ENCODE results near the gene FRK.
"Not testable (repeated sequence)": the region's sequence is repeated elsewhere in the genome, so short reads cannot be mapped to it uniquely, and the experiment has no call there.

Gene FRK

DNA sequence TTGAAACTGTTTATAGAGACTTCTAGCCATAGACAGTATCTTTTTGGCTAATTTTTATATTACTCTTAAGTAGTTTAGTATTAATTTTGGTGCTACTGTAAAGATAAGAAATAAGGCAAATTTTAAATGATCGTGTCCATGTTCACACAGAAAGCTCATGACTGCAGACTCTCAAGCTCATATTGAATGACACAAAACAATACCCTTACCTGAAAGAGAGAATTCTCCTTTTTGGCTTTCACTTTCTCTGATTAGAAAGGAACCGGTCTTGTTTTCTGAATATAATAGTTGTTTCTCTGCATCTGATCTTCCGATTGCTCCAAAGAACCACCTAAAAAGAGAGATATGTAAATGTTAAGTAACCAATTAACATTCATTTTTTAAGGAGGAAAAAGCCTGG lies 57.0 kb downstream of the FRK start:
- FAIRE-seq = no peak

DNA sequence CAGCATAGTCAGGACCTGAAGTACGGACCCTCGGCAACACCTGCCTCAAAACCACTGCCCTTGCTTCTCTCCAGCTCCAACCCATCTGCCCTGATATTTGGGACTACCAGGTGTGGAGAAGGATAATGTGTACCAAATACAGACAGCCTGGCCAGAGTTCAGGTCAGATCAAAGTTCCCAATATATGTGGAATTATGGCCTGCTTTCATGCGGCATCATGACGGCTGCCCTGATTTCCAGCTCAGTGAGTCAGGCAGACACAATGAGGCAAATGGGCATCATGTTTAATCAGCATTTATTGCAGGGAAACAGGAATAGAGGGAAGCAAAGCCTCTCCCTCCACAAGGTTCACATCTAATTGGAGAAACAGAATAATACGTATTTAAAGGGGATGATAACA lies 57.9 kb downstream of the FRK start:
- FAIRE-seq = no peak

DNA sequence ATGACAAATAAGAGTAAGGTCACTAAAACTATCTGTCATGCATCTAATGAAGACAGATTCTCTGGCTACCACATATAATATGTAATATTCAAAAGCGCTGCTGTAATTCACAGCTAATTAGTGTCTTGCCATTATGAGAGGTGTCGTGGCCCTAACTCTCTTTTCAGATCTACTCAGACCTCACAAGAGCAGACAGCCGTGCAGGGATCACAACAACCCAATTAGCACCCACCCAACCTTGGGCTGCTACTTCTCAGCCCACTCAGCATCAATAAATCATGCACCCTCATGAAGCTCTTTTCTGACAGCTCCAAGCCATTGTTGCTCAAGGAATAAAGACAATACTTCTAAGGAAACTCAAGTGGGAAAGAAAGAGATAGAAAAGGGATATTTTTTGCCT lies 61.5 kb downstream of the FRK start:
- no peak for FAIRE-seq

DNA sequence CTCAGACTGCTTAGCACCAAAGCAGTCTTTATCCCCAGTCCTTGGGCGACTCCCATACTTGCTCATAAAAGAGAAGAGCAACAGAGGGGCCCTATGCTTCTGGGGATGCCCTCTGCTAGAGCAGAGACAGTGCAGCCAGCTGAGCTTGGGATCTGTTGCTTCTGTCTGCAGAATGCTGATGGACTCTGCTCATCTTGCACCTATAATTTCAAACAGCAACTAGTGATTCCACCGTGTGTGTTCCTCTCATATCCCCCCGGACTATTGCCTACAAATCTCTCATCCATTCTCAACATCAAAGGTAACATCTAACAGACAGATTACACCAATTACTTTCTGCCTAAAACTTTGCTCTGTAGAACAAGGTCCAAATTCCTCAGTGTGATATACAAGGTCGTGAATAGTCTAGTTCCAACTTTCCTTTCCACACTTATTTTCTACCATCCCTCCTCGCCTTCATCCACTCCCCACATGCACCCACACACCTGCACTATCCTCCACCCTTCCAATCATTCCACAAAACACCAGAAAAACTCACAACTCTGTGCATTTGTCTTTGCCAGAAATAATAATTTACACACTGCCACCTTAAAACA lies 62.6 kb downstream of the FRK start:
- no peak for FAIRE-seq

DNA sequence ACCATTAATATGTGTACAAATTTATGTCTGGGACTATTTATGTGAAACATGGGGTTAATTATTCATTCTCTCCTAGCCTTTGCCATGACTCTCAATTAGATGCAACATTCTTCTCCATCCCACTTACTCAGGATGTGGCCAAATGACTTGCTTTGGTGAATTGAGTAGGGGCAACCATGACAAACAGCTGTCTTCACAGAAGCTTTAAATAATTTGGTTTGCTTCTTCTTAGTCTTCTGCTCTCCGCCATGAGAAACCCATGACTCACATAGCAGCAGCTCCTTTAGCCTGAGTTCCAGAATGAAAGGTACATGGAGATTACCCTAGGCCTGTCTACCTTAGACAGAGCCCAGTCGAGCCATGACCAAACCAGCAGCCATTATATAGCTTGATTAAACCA lies 74.7 kb downstream of the FRK start:
- FAIRE-seq = no peak

DNA sequence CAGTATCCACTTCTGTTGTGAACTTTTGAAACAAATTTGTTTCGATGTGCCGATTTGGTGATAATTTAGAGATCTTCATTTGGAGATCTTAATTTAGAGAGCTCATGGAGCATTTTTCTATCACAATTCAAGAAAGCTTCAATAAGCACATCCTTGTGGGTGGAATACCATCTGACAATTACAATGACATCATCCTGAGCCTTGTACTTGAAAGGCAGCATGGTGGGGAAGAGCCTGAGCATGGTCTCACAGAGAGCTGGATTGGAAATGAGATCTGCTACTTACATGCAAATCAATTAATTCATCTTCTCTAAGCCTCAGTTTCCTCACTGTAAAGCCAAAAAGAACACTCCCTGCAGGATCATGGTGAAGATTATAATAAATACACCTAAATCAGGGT lies 75.9 kb downstream of the FRK start:
- no peak for FAIRE-seq

DNA sequence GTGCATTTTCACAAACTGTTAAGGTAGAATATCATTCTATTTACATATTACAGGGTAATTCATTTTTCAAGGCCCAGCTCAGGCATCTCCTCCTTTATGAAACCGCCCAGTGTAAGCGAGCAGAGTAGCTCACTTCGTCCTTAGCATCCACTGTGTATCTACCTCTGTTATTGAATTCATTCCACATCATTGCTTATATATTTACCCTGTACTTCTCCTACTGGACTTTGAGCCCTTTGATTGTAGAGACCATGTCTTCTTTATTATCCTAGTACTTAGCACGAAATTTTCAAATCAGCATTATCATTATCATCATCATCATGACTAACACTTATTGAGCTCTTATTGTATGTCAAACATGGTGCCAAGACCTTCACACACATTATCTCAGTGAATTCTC lies 76.7 kb downstream of the FRK start:
- no peak for FAIRE-seq

DNA sequence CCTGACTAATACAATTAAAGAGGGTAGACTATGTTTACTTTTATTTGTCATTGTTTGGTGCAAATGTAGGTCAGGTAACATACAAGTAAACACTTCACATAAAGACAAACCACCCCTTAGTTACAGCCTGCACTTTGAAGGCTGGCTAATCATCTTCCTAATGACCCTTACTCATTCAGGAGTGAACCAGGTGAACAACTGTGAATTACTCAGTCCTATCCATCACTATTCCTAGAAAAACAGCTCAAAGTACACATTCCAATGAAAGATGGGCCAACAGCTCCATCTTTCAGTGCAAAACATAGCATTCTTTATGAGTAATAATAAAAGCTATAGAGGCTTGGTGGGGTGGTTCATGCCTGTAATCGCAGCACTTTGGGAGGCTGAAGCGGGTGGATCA lies 78.2 kb downstream of the FRK start:
- no peak for FAIRE-seq

DNA sequence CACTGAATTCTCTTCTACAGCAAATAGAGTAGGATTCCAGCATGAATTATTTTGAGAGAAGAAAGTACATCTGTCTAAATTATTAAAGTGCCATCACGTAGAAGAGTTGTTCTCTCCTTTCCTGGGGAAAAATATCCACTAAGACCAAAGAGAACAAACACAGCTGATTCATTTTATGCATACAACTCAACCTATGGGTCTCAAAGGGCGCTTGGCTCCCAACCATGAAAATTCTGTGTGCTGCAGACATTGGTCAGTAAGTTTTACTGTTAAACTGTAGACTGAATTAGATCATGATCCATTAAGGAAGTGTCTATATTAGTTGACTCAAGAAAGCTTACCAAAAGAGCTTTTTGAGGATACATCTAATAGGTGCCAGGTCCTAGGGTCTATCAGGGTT lies 83.5 kb downstream of the FRK start:
- FAIRE-seq = no peak

DNA sequence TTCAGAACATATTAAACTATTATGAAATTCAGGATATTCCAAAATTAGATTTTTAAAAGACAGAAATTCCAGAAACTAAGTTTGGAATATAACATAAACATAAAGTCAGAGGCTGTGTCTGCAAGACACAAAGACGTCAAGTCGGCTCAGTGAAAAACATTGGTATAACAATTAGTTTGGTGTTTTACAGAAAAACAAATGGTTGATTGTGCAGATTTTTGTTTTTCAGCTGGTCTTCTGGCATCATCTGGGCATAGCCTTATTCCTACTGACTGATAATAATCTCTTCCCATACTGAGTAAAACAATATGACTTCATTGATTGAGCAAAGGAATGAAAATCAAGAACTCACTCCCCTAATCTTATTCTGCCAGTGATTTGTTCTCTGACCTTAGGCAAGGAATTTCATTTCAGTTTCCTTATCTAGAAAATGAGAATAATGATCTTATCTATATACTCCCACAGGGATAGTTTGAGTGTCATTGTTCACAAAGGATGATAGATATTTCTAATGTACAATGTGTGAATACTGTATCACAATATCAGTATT lies 84.3 kb downstream of the FRK start:
- no peak for FAIRE-seq

DNA sequence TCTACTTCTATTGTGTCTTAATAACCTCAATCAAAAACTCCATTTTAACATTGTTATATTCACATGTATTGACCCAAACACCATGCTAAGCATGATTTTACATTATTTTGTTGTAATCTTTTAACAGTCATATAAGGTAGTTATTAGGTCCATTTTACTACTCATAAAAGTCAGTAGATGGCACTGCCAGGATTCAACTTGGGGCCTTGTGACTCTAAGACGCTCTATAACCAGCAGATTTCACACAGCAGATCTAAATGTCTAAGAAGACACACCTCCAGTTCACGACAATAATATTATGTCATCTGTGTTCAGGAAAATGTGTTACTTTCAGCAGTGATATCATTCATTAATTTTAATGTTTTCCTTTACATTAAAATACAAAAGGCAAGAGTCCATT lies 88.0 kb downstream of the FRK start:
- no peak for FAIRE-seq

DNA sequence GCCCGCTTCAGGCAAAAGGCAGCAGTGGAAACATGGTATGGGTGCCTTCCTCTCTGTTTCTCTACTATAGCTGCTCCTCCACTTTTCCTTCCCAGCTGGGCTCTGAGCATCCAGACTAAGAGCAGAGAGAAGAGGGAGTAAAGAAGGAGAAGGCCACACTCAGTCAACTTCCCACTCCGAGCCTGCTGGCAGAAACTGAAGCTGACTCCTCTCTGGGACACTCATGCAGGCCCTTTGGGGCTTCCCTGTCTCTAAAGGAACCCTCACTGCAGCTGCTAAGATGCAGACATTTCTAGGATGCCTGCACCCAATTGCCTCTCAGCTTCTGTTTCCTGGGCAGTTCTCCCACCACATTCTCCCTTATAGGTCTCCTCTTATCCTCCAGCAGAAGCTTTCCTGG lies 88.9 kb downstream of the FRK start:
- no peak for FAIRE-seq

DNA sequence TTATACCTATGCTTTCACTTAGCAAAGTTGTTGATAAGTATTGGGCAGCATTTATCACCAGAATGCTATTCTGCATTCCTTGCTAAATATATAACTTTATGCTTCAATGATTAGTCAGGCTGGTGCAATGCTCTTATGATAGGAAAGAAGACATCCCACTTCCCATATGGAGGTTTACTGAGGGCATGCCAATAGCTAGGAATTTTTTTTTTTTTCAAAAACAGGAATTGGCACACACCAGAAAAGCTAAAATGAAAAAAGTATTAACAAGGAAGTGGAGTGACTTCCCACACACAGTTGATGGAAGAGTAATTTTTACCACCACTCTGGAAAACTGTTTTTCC lies 90.8 kb downstream of the FRK start:
- no peak for FAIRE-seq

DNA sequence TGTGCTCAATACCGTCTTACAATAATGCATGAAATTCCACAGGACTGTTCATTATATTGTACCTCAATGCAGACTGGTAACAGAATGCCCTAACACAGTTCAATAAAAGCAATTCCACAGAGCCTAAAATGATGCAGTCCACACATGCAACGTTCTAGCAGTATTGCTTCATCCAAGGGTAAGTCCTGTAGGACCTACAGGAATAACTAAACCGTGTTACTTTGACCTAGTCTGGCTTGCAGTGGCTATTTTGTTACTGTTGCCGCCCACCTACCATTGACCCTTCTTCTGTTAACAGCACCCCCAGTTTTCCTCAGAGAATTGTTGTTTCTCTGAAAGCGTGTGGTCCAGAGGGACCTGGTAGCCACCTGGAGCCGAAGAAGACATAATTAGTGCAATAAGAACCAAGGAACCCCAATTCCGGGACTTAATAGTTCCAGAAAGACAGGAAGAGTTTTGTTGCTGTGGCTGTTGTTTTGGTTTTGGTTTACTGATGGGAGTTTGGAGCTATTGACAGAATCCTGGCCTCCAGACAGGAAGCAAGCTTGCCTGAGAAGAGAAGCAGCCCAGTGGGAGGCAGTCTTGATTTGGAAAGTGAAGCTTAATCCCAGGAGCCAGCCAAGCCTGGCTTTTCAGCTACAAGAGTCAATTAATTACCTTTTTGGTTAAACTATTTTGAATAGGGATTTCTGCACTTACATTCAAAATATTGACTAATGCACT lies 91.3 kb downstream of the FRK start:
- FAIRE-seq = no peak

DNA sequence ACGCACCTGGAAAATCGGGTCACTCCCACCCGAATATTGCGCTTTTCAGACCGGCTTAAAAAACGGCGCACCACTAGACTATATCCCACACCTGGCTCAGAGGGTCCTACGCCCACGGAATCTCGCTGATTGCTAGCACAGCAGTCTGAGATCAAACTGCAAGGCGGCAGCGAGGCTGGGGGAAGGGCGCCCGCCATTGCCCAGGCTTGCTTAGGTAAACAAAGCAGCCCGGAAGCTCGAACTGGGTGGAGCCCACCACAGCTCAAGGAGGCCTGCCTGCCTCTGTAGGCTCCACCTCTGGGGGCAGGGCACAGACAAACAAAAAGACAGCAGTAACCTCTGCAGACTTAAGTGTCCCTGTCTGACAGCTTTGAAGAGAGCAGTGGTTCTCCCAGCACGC lies 100.4 kb downstream of the FRK start:
- FAIRE-seq = not testable (repeated sequence)

DNA sequence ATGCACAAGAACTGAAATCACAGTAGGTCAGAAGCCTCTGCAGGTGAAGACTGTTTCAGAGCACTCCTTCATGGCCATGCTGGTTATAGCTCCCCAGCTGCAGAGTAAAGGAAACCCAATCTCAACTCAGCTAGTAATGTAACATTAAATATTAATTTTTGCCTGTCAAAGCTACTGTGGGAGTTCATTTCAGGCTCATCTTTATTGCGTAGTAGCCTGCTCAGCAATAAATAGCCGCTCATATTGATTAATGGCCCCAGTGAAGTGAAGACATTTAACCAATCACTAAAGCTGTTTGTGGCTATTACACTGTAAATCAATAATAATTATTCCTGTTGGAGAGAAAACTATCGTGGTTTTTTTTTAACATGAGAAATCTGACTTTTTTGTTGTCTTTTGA lies 101.7 kb downstream of the FRK start:
- FAIRE-seq = no peak

DNA sequence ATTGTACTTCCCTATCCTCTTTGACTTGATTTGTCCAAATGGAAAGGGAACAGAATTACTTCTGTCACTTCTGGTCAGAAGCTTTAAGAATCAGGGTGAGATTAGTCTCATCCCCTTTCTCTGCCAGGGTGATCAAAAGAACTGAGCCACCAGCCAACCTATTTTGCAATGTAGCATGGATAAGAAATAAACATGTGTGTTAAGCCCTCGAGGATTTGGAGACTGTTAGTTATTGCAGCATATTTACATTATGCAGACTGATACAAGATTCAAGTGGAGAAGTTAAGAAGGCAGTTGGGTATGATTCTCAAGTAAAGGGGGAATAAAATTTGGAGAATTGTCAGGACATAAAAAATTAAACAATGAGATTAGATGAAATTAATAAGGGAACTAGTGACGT lies 106.0 kb downstream of the FRK start:
- no peak for FAIRE-seq

DNA sequence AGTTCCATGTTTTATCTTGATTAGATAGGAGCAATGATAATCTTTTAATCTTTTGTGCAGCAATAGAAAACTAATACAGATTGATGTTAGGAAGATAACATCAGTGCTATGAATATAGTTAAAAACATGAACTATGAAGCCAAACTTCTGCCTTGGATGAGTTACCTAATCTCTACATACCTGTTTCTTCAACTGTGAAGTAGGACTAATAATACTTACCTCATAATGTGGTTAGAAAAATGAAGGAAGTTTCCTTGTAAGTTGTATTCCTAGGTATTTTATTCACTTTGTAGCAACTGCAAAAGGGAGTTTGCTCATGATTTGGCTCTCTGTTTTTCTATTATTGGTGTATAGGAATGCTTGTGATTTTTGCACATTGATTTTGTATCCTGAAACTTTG lies 111.9 kb downstream of the FRK start:
- no peak for FAIRE-seq

DNA sequence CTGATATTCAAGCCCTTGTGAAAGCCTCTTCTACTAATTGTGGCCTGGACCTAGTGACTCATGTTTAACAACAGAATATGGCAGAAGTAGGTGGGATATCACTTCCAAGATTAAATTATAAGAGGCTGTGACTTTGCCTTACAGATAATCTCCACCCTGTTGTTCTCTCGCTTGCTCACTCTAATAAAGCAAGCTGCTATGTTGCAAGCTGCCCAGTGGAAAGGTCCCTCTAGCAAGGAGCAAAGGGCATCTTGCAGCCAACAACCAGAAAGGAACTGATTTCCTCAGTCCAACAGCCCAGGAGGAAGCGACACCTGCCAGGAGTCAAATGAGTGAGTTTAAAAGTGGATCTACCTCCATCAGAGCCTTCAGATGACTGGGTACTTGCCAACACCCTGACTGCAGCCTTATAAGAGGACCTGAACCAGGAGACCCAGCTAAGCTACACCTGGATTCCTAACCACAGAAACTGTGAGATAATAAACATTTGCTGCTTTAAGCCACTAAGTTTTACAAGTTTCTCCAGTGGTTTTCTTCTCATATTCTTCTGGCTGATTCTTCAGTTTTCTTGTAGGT lies 112.6 kb downstream of the FRK start:
- FAIRE-seq = no peak

DNA sequence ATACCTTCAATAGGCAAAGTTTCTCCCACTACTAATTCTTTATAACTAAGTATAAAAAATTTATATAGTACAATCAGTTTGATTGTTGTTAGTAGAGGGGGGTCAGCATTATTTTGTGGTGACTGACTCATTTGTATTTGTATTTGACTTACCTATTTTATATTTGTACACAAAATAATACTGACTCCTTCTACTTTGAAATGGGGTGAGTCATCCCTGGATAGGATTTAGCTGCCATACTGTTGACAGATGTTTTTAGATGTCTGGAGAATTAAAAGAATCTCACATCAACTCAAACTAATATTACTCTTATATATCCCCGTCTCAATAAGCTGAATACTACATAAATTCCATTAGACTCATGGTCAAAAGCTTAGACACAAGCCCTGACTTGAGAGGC lies 114.9 kb downstream of the FRK start:
- FAIRE-seq = no peak

DNA sequence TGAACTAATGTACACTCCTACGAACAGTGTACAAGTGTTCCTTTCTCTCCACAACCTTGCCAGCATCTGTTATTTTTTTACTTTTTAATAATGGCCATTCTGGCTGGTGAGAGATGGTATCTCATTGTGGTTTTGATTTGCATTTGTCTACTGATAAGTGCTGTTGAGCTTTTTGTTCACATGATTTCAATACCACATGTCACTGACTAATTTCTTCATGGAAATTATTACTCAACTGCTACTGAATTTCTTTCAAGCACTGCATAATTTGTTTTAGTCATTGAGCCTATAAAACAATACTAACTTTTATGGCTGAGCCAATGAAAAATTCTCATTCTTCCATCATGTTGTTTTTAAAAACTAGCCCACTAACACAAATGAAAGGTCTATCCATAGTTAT lies 115.4 kb downstream of the FRK start:
- FAIRE-seq = no peak

DNA sequence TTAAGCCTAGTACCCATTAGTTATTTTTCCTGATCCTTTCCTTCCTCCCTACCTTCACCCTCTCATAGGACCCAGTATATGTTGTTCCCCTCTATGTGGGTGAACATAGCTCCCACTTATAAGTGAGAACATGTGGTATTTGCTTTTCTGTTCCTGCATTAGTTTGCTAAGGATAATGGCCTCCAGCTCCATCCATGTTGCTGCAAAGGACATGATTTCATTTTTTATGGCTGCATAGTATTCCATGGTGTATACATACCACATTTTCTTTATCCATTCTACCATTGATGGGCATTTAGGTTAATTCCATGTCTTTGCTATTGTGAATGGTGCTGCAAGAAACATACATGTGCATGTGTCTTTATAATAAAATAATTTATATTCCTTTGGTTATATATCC lies 115.9 kb downstream of the FRK start:
- not testable (repeated sequence) for FAIRE-seq

DNA sequence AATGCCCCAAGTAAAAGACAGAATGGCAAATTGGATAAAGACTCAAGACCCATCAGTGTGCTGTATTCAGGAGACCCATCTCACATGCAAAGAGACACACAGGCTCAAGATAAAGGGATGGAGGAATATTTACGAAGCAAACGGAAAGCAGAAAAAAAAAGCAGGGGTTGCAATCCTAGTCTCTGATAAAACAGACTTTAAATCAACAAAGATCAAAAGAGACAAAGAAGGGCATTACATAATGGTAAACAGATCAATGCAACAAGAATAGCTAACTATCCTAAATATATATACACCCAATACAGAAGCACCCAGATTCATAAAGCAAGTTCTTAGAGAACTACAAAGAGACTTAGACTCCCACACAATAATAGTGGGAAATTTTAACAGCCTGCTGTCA lies 123.2 kb downstream of the FRK start:
- FAIRE-seq = not testable (repeated sequence)

DNA sequence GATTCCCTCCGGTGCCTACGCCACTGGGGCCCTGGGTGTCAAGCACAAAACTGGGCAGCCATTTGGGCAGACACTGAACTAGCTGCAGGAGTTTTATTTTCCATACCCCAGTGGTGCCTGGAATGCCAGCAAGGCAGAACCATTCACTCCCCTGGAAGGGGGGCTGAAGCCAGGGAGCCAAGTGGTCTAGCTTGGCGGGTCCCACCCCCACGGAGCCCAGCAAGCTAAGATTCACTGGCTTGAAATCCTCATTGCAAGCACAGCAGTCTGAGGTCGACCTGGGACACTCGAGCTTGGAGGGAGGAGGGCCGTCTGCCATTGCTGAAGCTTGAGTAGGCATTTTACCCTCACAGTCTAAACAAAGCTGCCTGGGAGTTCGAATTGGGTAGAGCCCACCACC lies 125.3 kb downstream of the FRK start:
- FAIRE-seq = no peak

DNA sequence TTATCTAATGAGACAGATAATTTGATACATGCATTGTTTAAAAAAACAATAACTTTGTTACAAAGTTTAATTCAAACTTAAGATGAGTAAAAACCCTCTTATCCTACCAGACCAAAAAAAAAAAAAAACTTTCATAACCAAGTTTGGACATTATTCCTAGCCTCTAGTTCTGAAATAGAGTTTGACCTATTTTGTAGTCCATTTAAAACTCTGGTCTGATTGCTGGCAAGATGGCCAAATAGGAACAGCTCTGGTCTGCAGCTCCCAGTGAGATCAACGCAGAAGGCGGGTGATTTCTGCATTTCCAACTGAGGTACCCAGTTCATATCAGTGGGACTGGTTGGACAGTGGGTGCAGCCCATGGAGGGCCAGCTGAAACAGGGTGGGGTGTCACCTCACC lies 125.9 kb downstream of the FRK start:
- no peak for FAIRE-seq
